Keratinocyte (primary cell): ENCODE measurements around the gene LRRC3B. TPM values are rescaled to one million over a fixed set of nuclear protein-coding genes. Genes with fewer than 3 reads are reported as not detected.

Experiments
- DNase-seq: peaks from one replicate; pipeline ENCODE4 v3.0.0-alpha.2; 2011; ENCODE audit warnings: low read depth, missing footprints, low spot score
- FAIRE-seq: peaks from 2 replicates; lab custom pipeline; 2011; peaks lifted over from hg19 to GRCh38; lab: Jason Lieb, UNC
- H2AFZ ChIP-seq: 2 replicates; pipeline ENCODE4 v1.6.0; 2012; ENCODE audit warnings: low read length, control low read depth, inconsistent platforms; ENCODE audit not compliant: control insufficient read depth
- H3K27ac ChIP-seq: 2 replicates; pipeline ENCODE4 v1.5.1; 2011; ENCODE audit warnings: low read length; ENCODE audit not compliant: control insufficient read depth, insufficient read depth
- H3K27me3 ChIP-seq: 3 replicates; pipeline ENCODE4 v1.6.0; 2011; ENCODE audit warnings: low read length; ENCODE audit not compliant: control insufficient read depth, insufficient read depth; ENCODE audit errors: extremely low read depth
- H3K36me3 ChIP-seq, 2 experiments: 2 replicates in 1 of 2; 3 replicates in 1 of 2; pipeline ENCODE4 v1.5.1; 2011; ENCODE audit warnings: low read length in 2 of 2, mild to moderate bottlenecking in 1 of 2; ENCODE audit not compliant: control insufficient read depth in 2 of 2, insufficient read depth in 2 of 2; ENCODE audit errors: extremely low read depth in 1 of 2
- H3K4me1 ChIP-seq: 3 replicates; pipeline ENCODE4 v1.5.1; 2011; ENCODE audit warnings: low read length; ENCODE audit not compliant: control insufficient read depth, insufficient read depth; ENCODE audit errors: extremely low read depth
- H3K4me2 ChIP-seq: 3 replicates; pipeline ENCODE4 v1.6.0; 2011; ENCODE audit warnings: low read depth, low read length; ENCODE audit not compliant: control insufficient read depth, insufficient read depth; ENCODE audit errors: extremely low read depth
- H3K4me3 ChIP-seq, 3 experiments: fragments of 200-600 bp in 1 of 3; sonication (generic) in 1 of 3; 2 replicates in 2 of 3; 3 replicates in 1 of 3; pipeline ENCODE4 v1.5.1; 2011 to 2016; ENCODE audit warnings: low read length in 3 of 3, mild to moderate bottlenecking in 3 of 3, control low read depth in 2 of 3, inconsistent platforms in 1 of 3, low read depth in 1 of 3, mixed read lengths in 1 of 3, mixed run types in 1 of 3, moderate library complexity in 1 of 3; ENCODE audit not compliant: control insufficient read depth in 2 of 3, insufficient read depth in 2 of 3; ENCODE audit errors: extremely low read depth in 1 of 3
- H3K79me2 ChIP-seq: 2 replicates; pipeline ENCODE4 v1.6.0; 2012; ENCODE audit warnings: low read length; ENCODE audit not compliant: control insufficient read depth, insufficient read depth
- H3K9ac ChIP-seq: 3 replicates; pipeline ENCODE4 v1.6.0; 2011; ENCODE audit warnings: low read length; ENCODE audit not compliant: control insufficient read depth, insufficient read depth; ENCODE audit errors: extremely low read depth
- H3K9me1 ChIP-seq: 3 replicates; pipeline ENCODE4 v1.6.0; 2011; ENCODE audit warnings: low read length; ENCODE audit not compliant: control insufficient read depth, insufficient read depth; ENCODE audit errors: extremely low read depth
- H3K9me3 ChIP-seq: 2 replicates; pipeline ENCODE4 v1.5.1; 2012; ENCODE audit warnings: low read depth, low read length; ENCODE audit not compliant: control insufficient read depth
- H4K20me1 ChIP-seq: 3 replicates; pipeline ENCODE4 v1.6.0; 2011; ENCODE audit warnings: low read length; ENCODE audit not compliant: control insufficient read depth, insufficient read depth; ENCODE audit errors: extremely low read depth
- CTCF ChIP-seq, 3 experiments: IDR thresholded peaks in 1 of 3; conservative IDR thresholded peaks in 1 of 3; optimal IDR thresholded peaks in 1 of 3; 2 replicates in 2 of 3; 3 replicates in 1 of 3; pipeline versions ENCODE3 to v1.5.1; 2011; ENCODE audit warnings: low read length in 3 of 3, mild to moderate bottlenecking in 3 of 3, moderate library complexity in 2 of 3, control low read depth in 1 of 3, inconsistent platforms in 1 of 3; ENCODE audit not compliant: insufficient read depth in 2 of 3; ENCODE audit errors: extremely low read depth in 1 of 3
- EZH2 ChIP-seq: IDR thresholded peaks from one replicate; pipeline ENCODE4 v1.6.1; 2012; ENCODE audit warnings: inconsistent platforms, mild to moderate bottlenecking, low read length, moderate library complexity
- dilution Hi-C: fragments of 300-500 bp; cut with MboI; formaldehyde crosslinking; loops from one replicate; pipeline ENCODE4 v1.7.0; 2020; ENCODE audit warnings: low sequenced_read_pairs; ENCODE audit not compliant: extremely low pct_ligation_motif_present
- polyA plus RNA-seq, 5 experiments: library from polyadenylated mRNA; depleted of rRNA in 3 of 5; stranded (reverse) in 3 of 5; stranded (forward) in 1 of 5; unstranded in 1 of 5; fragments of >200 nt; gene quantifications; 1 replicate in 1 of 5; 2 replicates in 3 of 5; 3 replicates in 1 of 5; pipeline versions ENCODE4 v1.2.1 to v1.2.3, GENCODE V29; 2011 to 2012; ENCODE audit warnings: missing spikeins in 2 of 5, low read depth in 1 of 5, low replicate concordance in 1 of 5

The LRRC3B gene
- polyA plus RNA-seq, 1 donor (not counting 4 experiments of a cell fraction or from before 2014, with no cell fraction given) = not detected

DNA sequence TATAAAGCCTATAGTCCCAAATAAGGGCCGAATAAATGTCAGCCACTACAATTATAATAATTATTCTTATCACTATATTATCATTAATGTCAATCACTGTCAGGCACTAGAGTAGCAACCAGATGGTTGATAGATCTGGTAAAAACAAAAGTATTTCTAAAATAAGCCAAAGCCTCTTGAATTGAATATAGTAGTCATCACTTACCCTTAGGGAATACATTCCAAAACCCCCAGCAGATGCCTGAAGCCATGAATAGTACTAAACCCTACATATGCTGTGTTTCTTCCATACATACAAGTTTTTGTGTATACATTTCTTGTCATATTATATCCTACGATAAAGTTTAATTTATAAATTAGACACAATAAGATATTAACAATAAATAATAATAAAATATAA lies 59.1 kb downstream of the LRRC3B start:
- TF ChIP-seq EZH2 (no peak), CTCF (optimal IDR thresholded peaks at IDR 0.05 in 1 of 3, IDR thresholded peaks at IDR 0.05 in 1 of 3, conservative IDR thresholded peaks at IDR 0.05 in 1 of 3; ENCODE audit: extremely low read depth in 1 of 3, insufficient read depth in 2 of 3, low read length in 3 of 3) (no peak)
- no peak for FAIRE-seq
- H3K9ac ChIP-seq = no peak overlapping the region
- no peak overlapping the region for H3K4me2 ChIP-seq
- H3K27me3 ChIP-seq = no peaks in the 10 kb centered on the region
- H2AFZ ChIP-seq = no peak overlapping the region
- no peak overlapping the region for H3K4me3 ChIP-seq
- H3K36me3 ChIP-seq = no peaks in the 10 kb centered on the region
- H3K27ac ChIP-seq = no peak overlapping the region
- H4K20me1 ChIP-seq = no peaks in the 10 kb centered on the region
- H3K79me2 ChIP-seq = no peaks in the 10 kb centered on the region
- no peak for DNase-seq
- no peaks in the 10 kb centered on the region for H3K9me1 ChIP-seq
- H3K4me1 ChIP-seq = no peaks in the 10 kb centered on the region
- H3K9me3 ChIP-seq = no peaks in the 10 kb centered on the region
- dilution Hi-C loops = no loop called here

DNA sequence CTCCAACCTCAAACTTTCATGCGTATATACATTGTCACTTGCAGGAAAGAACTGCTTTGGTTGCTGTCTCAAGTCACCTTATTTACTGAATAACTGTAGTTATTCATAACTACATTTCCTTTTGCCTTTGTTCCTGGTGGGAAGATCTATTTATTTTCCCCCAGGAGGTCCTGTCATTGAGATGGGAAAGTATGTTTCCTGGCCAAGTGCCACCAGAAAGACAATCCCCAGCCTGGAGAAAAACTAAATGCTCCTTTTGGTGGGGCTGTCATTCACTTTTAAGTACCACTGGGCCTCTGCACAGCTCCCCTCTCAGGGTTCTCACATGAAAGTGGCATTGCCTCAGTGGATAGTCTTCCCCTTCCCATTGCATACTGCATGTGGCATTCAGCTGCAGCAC lies 59.8 kb downstream of the LRRC3B start:
- Histone ChIP-seq H3K9me1 (no peaks in the 10 kb centered on the region), H3K27ac (no peak overlapping the region), H3K4me1 (no peaks in the 10 kb centered on the region), H4K20me1 (no peaks in the 10 kb centered on the region), H2AFZ (no peak overlapping the region), H3K9ac (no peak overlapping the region), H3K9me3 (no peaks in the 10 kb centered on the region), H3K36me3 (no peaks in the 10 kb centered on the region), H3K4me3 (no peak overlapping the region), H3K27me3 (no peaks in the 10 kb centered on the region), H3K79me2 (no peaks in the 10 kb centered on the region), H3K4me2 (no peak overlapping the region)
- TF ChIP-seq EZH2 = no peak
- no peak for TF ChIP-seq CTCF (optimal IDR thresholded peaks at IDR 0.05 in 1 of 3, IDR thresholded peaks at IDR 0.05 in 1 of 3, conservative IDR thresholded peaks at IDR 0.05 in 1 of 3; ENCODE audit: extremely low read depth in 1 of 3, insufficient read depth in 2 of 3, low read length in 3 of 3)
- dilution Hi-C loops = no loop called here
- DNase-seq = no peak
- FAIRE-seq = no peak
